AG09319 (cell line): ENCODE results near the gene MYO1E.

Experiments
- DNase-seq: peaks from one replicate; pipeline ENCODE4 v3.0.0-alpha.2; 2010; ENCODE audit warnings: low read depth; ENCODE audit errors: extremely low read depth
- TF ChIP-seq, protein P1 (sequence below): IDR thresholded peaks from 2 replicates; pipeline ENCODE4 v1.5.1; 2011; ENCODE audit warnings: low read depth, mild to moderate bottlenecking, inconsistent platforms, low read length, moderate library complexity

MYO1E gene

DNA sequence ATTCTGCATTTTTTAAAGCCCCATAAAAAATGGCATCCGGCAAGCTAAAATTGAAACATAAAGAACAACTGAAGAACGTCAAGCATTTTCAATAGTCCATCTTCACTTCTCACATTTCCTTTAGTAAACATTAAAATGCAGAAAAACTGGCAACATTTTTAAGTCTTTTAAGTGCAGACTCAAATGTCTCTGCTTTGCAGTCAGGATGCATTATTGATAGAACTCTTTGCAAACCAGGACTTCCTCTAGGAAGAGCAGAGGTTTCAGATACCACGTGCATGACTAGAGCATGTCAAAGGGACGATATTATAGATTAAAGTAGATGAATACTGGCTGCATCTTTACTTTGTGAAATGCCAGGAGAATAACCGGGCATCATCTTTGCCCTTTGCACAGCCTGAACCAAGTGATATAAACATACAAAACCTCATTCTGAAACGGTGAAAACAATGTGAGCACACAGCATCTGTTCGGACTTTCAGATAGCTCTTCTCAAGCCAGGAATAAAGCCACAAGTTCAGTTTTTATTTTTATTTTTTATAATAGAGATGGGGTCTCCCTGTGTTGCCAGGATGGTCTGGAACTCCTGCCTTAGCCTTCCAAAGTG is 101.0 kb downstream of the MYO1E start:
- no peak for DNase-seq
- TF ChIP-seq, protein P1, sequence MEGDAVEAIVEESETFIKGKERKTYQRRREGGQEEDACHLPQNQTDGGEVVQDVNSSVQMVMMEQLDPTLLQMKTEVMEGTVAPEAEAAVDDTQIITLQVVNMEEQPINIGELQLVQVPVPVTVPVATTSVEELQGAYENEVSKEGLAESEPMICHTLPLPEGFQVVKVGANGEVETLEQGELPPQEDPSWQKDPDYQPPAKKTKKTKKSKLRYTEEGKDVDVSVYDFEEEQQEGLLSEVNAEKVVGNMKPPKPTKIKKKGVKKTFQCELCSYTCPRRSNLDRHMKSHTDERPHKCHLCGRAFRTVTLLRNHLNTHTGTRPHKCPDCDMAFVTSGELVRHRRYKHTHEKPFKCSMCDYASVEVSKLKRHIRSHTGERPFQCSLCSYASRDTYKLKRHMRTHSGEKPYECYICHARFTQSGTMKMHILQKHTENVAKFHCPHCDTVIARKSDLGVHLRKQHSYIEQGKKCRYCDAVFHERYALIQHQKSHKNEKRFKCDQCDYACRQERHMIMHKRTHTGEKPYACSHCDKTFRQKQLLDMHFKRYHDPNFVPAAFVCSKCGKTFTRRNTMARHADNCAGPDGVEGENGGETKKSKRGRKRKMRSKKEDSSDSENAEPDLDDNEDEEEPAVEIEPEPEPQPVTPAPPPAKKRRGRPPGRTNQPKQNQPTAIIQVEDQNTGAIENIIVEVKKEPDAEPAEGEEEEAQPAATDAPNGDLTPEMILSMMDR = no peak

DNA sequence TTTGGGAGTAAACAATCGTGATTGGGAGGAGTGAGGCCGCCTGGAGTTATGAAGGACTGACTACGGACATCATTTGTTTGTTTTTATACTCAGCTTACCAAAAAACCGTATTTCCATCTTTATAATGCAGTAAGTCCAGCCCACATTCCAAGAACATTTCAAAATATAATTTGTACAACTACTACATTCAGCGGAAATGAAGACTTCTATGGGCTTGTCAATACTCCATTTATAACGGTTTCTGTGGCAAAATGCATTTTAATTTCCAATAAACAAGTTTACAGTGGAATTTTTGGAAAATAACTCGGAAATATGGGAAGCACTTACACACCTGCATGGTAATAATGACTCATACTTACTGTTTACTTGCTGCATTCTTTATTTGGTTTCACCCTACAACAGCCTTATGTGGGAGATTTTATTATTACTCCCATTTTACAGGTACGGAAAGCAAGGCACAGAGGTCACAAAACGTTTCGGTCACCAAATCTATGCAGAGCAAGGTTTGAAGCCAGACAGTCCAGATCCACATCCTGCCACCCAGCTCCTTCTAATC is 103.7 kb downstream of the MYO1E start:
- TF ChIP-seq, protein P1 = no peak
- no peak for DNase-seq

DNA sequence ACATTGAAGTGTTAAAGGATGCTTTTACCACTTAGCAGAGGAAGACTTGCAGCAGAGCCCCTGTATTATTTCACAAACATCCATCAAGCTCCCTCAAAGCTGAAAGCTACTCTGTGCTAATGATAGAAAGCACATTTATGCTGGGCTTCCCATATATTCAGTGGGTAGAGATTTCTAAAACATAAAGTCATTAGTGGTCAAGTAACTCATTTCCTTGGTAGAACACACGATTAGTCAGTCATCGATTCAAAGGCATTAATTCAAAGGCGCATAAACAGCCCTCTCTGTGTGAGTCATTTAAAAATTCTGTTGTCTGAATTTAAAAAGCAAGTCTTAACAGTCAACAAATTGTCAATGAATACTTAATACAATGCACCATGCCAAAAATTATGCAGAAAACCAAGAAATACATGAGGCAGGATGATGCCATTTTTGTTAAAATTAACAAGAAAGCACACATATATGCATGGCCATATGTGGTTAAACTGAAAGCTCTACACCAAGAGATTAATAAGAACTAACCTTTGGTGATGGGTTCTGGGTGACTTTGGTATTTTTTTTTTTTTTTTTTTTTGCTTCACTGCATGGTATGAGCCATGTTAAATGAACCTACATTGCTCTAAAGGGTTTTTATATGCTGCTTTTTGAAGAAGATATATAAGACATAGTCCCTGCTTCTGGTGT is 104.4 kb downstream of the MYO1E start:
- DNase-seq = no peak
- TF ChIP-seq, protein P1 = no peak

DNA sequence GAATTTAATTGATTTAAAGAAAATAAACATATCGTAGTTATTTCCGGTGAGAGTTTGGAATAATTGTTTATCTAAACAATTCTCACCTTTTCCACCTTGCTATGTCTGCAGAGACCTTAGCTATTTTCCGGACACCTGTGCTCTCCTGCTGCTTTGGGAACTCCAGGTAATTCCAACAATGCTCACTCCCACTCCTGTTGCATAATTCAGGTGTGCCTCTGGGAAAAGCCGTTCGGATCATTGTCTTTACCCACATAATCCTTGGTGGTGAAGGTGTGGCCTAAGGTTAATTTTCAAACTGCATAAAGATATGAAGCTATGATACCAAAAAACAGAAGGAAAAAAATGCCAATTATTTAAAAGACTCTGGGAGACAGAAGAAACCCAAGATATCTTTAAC is 106.6 kb downstream of the MYO1E start:
- TF ChIP-seq, protein P1 = no peak
- no peak for DNase-seq

DNA sequence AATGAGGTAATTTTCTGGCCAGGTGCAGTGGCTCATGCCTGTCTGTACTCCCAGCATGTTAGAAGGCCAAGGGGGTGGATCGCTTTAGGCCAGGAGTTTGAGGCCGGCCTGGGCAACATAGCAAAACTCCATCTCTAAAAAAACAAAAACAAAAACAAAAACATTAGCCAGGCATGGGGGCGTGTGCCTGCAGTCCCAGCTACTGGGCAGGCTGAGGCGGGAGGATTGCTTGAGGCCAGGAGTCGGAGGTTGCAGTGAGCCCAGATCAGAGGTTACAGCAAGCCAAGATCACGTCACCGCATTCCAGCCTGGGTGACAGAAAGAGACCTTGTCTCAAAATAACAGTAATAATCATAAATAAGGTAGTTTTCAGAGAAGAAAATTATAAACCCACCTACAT is 110.4 kb downstream of the MYO1E start:
- TF ChIP-seq, protein P1 = no peak
- no peak for DNase-seq

DNA sequence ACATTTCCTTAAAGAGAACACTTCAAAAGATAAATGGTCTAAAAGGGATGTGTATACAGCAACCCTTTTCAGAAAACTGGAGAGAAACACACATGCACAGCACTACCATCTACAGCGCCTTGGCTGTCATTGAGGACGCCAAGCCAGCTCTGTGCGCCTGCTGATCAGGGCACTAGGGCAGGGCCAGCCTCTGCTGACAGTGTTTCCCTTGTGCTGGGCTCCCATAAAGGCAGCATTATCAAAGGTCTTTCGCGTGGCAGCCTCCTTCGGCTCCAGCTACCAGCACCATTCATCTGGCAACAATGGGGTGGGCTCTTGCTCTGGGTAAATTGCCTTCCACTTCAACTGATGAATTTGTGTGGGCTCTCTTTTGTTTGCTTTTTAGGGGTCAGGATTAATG is 112.6 kb downstream of the MYO1E start:
- DNase-seq = no peak
- TF ChIP-seq, protein P1 = no peak

DNA sequence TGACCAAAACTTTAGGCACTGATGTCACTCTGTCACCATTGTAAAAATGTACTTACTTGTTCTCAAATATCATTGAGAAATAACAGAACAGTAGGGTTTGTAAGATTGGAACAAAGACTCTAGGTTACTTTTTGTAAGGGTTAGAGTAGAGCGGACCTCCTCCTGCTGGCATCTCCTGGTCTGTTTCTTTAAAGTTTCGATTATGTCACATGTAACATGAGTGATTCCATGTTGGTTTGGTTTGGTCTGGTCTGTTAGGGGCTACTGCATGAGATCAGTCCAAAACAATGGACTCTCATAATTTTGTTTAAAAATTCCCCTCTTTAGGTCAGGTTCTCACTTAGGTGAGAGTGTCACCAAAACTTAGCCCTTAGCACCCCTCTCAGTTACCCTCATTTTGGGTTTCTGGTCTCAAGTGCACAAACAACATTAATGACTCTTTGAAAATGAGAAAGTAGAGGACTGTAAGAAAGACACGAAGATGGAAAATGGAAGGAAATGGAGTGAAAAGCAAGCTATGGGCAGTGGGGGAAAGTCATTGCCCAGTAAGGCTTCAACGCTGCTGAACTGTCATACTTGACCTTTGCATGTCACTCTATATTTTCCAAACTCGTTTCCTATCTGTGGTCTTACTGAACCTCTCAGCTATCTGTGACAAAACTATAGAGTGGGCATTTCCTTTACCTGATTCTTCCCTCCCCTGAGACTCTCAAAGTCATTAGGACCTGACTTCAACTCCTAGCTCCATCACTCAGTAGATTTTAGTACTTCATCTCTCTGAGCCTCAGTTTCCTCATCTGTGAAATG is 113.3 kb downstream of the MYO1E start:
- DNase-seq = no peak
- TF ChIP-seq, protein P1 = no peak
